Pancreas (tissue), 10 donors: ENCODE results near the gene PCSK4. TPM values are rescaled to one million over a fixed set of nuclear protein-coding genes. Genes with fewer than 3 reads are reported as not detected.
A peak's percentile ranks its signal among the peaks of the same experiment; 100 is the strongest.

Source experiments
- ATAC-seq, 4 donors: fragments of 200-7000 bp; cut with Tn5 transposase; one replicate each; pipeline versions ENCODE4 v1.8.0 to v1.9.1; 2020; ENCODE audit warnings: mild to moderate bottlenecking in 4 of 4, moderate library complexity in 4 of 4
- DNase-seq, 6 donors: peaks; one replicate each; pipeline ENCODE4 v3.0.0-alpha.2; 2020
- FAIRE-seq: peaks from 2 replicates; lab custom pipeline; 2012; peaks lifted over from hg19 to GRCh38; lab: Jason Lieb, UNC
- H3K27ac ChIP-seq, 4 donors: fragments of 200-600 bp; sonication (generic); 1 replicate in 3 of 4; 2 replicates in 1 of 4; pipeline versions ENCODE4 v1.5.0 to v1.8.0; 2020
- H3K27me3 ChIP-seq, 4 donors: fragments of 200-600 bp; one replicate each; pipeline ENCODE4 v1.8.0; 2021
- H3K36me3 ChIP-seq, 3 donors: fragments of 200-600 bp; sonication (generic) in 1 of 3; one replicate each; pipeline versions ENCODE4 v1.5.0 to v1.8.0; 2020 to 2021
- H3K4me1 ChIP-seq, 3 donors: fragments of 200-600 bp; one replicate each; pipeline ENCODE4 v1.8.0; 2021
- H3K4me3 ChIP-seq, 4 donors: fragments of 200-600 bp; sonication (generic) in 2 of 4; one replicate each; pipeline versions ENCODE4 v1.5.0 to v1.8.0; 2020 to 2021
- H3K9me3 ChIP-seq, 4 donors: fragments of 200-600 bp; one replicate each; pipeline ENCODE4 v1.8.0; 2021
- CTCF ChIP-seq, 4 donors: fragments of 200-600 bp; sonication (generic) in 3 of 4; IDR thresholded peaks; one replicate each; pipeline versions ENCODE4 v1.5.0 to v1.8.0; 2021; ENCODE audit warnings: antibody characterized with exemption in 4 of 4
- WGBS, 2 donors: extraction: QIAGEN DNeasy Blood & Tissue Kit; methylation state at CpG; one replicate each; pipeline ENCODE4 v1.1.7; 2013; 5-methylcytosine and 5-hydroxymethylcytosine counted together
- intact Hi-C, 3 donors: fragments of 100-400 bp; cut with DNase I; formaldehyde crosslinking; loops; one replicate each; pipeline versions ENCODE4 v1.11.1 to v1.14.2; 2022
- polyA plus RNA-seq, 2 donors: library from polyadenylated mRNA; stranded (reverse); fragments of 200-250 nt; gene quantifications; one replicate each; pipeline ENCODE4 v1.2.3, GENCODE V29; 2013
- total RNA-seq, 6 donors: library from RNA; stranded (reverse); fragmentation: NEBNext Ultra II Directional in 4 of 6; extraction: Animal tissue kit (Norgen Biotek cat#: 25700) in 4 of 6; gene quantifications; one replicate each; pipeline versions ENCODE4 v1.2.1 to v1.2.4, GENCODE V29; 2021 to 2023
- donor health status: healthy with polysubstance abuse.
- donor health status: DM: no; HTN: no; CAD: no; lungs with moderate emphysema.
- donor health status: DM: no; HTN: no; CAD: no.
- donor health status: control.
- donor health status: control.
- donor health status: Bipolar disorder and iron deficiency.
- donor health status: DM: yes; HTN: yes; CAD: no.
- donor health status: DM: no; HTN: no; CAD: no.
- donor health status: DM: no; HTN: no; CAD: no.
- donor health status: DM: yes; HTN: yes; CAD: no.

The PCSK4 gene
- total and polyA plus RNA-seq, 8 donors: 1.5 to 11.5 (median 2.4) TPM

- Histone ChIP-seq H3K9me3 (no peaks in the 10 kb centered on the region), H3K27ac (no peak within 1 kb of the TSS), H3K4me3 (no peak within 1 kb of the TSS), H3K27me3 (peaks cover 0 to 17% (median 4%) of the 10 kb centered on the region in 4 donors), H3K36me3 (no peaks in the 10 kb centered on the region), H3K4me1 (peaks cover 0 to 18% (median 0%) of the 10 kb centered on the region in 3 donors)
- no peak for TF ChIP-seq CTCF (IDR thresholded peaks at IDR 0.05)
- ATAC-seq (no peak), DNase-seq (peak in 2 of 6 donors; percentile 36 to 58), FAIRE-seq (no peak)
- WGBS, 2 donors: 9 to 10% methylated on average over 52 to 74 of the region's 74 CpGs
- intact Hi-C loops: loop anchor here in 1 of 3 donors (10.0 kb wide), 1 partner anchor 65 kb away; the partner anchor contains the start of gene ADAMTSL5
Observed at GRCh38 chr19:1449467-1450442, 40.4 kb downstream of the PCSK4 start, which contains the start of gene APC2. Gene APC2, plus strand, starts transcription at chr19:1450121. Its CDS starts 2,881 bp downstream, at chr19:1453002.

GRCh38 chr19:1447944-1448343, 42.2 kb downstream of the PCSK4 start:
- peaks cover 0 to 13% (median 0%) of the 10 kb centered on the region in 3 donors for H3K4me1 ChIP-seq
- peaks cover 0 to 17% (median 4%) of the 10 kb centered on the region in 4 donors for H3K27me3 ChIP-seq
- intact Hi-C loops: loop anchor here in 1 of 3 donors (10.0 kb wide), 1 partner anchor 67 kb away; the partner anchor contains the start of gene ADAMTSL5
- DNase-seq (peak in 1 of 6 donors; percentile 70), ATAC-seq (no peak), FAIRE-seq (no peak)
- no peak overlapping the region for H3K27ac ChIP-seq
- 68 to 72% methylated on average over 9 of the region's 9 CpGs for WGBS, 2 donors
- no peaks in the 10 kb centered on the region for H3K36me3 ChIP-seq
- H3K4me3 ChIP-seq: no peak overlapping the region
- no peaks in the 10 kb centered on the region for H3K9me3 ChIP-seq
- no peak for TF ChIP-seq CTCF (IDR thresholded peaks at IDR 0.05)

GRCh38 chr19:1447504-1447903, 42.6 kb downstream of the PCSK4 start:
- TF ChIP-seq CTCF (IDR thresholded peaks at IDR 0.05): no peak
- H3K27ac ChIP-seq: no peak overlapping the region
- H3K4me3 ChIP-seq: no peak overlapping the region
- no peak for FAIRE-seq
- ATAC-seq: no peak
- no peaks in the 10 kb centered on the region for H3K9me3 ChIP-seq
- intact Hi-C loops: loop anchor here in 1 of 3 donors (10.0 kb wide), 1 partner anchor 67 kb away; the partner anchor contains the start of gene ADAMTSL5
- DNase-seq: no peak
- 17 to 27% methylated on average over 4 of the region's 4 CpGs for WGBS, 2 donors
- H3K4me1 ChIP-seq: peaks cover 0 to 13% (median 0%) of the 10 kb centered on the region in 3 donors
- no peaks in the 10 kb centered on the region for H3K36me3 ChIP-seq
- H3K27me3 ChIP-seq: peaks cover 0 to 17% (median 4%) of the 10 kb centered on the region in 4 donors

- peak in 2 of 6 donors; percentile 47 to 80 for DNase-seq
- Histone ChIP-seq H3K27ac (no peak overlapping the region), H3K9me3 (no peaks in the 10 kb centered on the region), H3K4me1 (peaks cover 0 to 13% (median 0%) of the 10 kb centered on the region in 3 donors), H3K27me3 (peaks cover 0 to 17% (median 3%) of the 10 kb centered on the region in 4 donors), H3K4me3 (no peak overlapping the region), H3K36me3 (peaks cover 0 to 4% (median 2%) of the 10 kb centered on the region in 3 donors)
- intact Hi-C loops: loop anchor here in 1 of 3 donors (10.0 kb wide), 1 partner anchor 68 kb away; the partner anchor contains the start of gene ADAMTSL5
- WGBS, 2 donors: 6% methylated on average over 52 to 63 of the region's 63 CpGs
- no peak for FAIRE-seq
- ATAC-seq: peak in 1 of 4 donors; percentile 6
- TF ChIP-seq CTCF (IDR thresholded peaks at IDR 0.05): no peak
Observed at GRCh38 chr19:1446713-1447481, 43.3 kb downstream of the PCSK4 start.
